ENCODE results near the gene PRR3.
"Not testable (repeated sequence)": the region's sequence is repeated elsewhere in the genome, so short reads cannot be mapped to it uniquely, and the experiment has no call there.

- TF ChIP-seq, protein P1, sequence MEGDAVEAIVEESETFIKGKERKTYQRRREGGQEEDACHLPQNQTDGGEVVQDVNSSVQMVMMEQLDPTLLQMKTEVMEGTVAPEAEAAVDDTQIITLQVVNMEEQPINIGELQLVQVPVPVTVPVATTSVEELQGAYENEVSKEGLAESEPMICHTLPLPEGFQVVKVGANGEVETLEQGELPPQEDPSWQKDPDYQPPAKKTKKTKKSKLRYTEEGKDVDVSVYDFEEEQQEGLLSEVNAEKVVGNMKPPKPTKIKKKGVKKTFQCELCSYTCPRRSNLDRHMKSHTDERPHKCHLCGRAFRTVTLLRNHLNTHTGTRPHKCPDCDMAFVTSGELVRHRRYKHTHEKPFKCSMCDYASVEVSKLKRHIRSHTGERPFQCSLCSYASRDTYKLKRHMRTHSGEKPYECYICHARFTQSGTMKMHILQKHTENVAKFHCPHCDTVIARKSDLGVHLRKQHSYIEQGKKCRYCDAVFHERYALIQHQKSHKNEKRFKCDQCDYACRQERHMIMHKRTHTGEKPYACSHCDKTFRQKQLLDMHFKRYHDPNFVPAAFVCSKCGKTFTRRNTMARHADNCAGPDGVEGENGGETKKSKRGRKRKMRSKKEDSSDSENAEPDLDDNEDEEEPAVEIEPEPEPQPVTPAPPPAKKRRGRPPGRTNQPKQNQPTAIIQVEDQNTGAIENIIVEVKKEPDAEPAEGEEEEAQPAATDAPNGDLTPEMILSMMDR (IDR thresholded peaks at IDR 0.05) = not testable (repeated sequence)
- TF ChIP-seq EP300, POLR2A (IDR thresholded peaks at IDR 0.05): not testable (repeated sequence)
These were observed 27.7 kb upstream of the PRR3 start for GRCh38 chr6:30529349-30529875.

Data from ovary (tissue), 3 donors.